HG02623 (cell line): ENCODE results near the gene PNKD.

Experiments used
- ATAC-seq: cut with Tn5 transposase; IDR thresholded peaks from one replicate; pipeline ENCODE4 v1.9.1; 2021; ENCODE audit warnings: moderate library complexity; ENCODE audit not compliant: unreplicated experiment

Gene PNKD

GRCh38 chr2:218315397-218315796 lies 45.1 kb downstream of the PNKD start:
- ATAC-seq, result no peak

- no peak for ATAC-seq
Measured at GRCh38 chr2:218317303-218317630, 46.9 kb downstream of the PNKD start.

- no peak for ATAC-seq
Measured at GRCh38 chr2:218317835-218318234, 47.5 kb downstream of the PNKD start.

GRCh38 chr2:218318241-218318640 lies 47.9 kb downstream of the PNKD start:
- ATAC-seq, result no peak

- no peak for ATAC-seq
Measured at GRCh38 chr2:218319813-218320365, 49.6 kb downstream of the PNKD start.

GRCh38 chr2:218320704-218321336 lies 50.5 kb downstream of the PNKD start:
- no peak for ATAC-seq

GRCh38 chr2:218322768-218323525 lies 52.6 kb downstream of the PNKD start:
- ATAC-seq, result peak; percentile 65

GRCh38 chr2:218323526-218324472 lies 53.5 kb downstream of the PNKD start:
- ATAC-seq, result no peak

GRCh38 chr2:218325566-218326160 lies 55.3 kb downstream of the PNKD start:
- ATAC-seq, result no peak

- ATAC-seq, result no peak
Measured at GRCh38 chr2:218326315-218326714, 56.0 kb downstream of the PNKD start.

- no peak for ATAC-seq
Measured at GRCh38 chr2:218327451-218328210, 57.3 kb downstream of the PNKD start.

GRCh38 chr2:218328294-218328693 lies 58.0 kb downstream of the PNKD start:
- ATAC-seq, result no peak

GRCh38 chr2:218329027-218329825 lies 58.9 kb downstream of the PNKD start:
- no peak for ATAC-seq

GRCh38 chr2:218329826-218330593 lies 59.7 kb downstream of the PNKD start:
- ATAC-seq, result no peak

GRCh38 chr2:218331745-218332144 lies 61.4 kb downstream of the PNKD start:
- no peak for ATAC-seq

GRCh38 chr2:218332288-218332687 lies 62.0 kb downstream of the PNKD start:
- ATAC-seq, result no peak

- ATAC-seq, result no peak
Measured at GRCh38 chr2:218332920-218333645, 62.8 kb downstream of the PNKD start.

- ATAC-seq, result no peak
Measured at GRCh38 chr2:218334531-218334930, 64.2 kb downstream of the PNKD start.
